MCF 10A (cell line): Measurements from ENCODE around the gene TEDDM1. TPM values are rescaled to one million over a fixed set of nuclear protein-coding genes. Genes with fewer than 3 reads are reported as not detected.

Source experiments
- BruUV-seq: library from RNA; stranded (reverse); fragments of 400-500 nt; replicated peaks from 2 replicates; lab custom pipeline; 2021; lab: Mats Ljungman, UMichigan
- CTCF ChIA-PET: fragments of 300-600 bp; sonication (Branson Sonifier 250); formaldehyde crosslinking; extraction: SDS; loops from one replicate; lab custom pipeline; 2021; ENCODE audit warnings: antibody characterized with exemption, inconsistent platforms; lab: Yijun Ruan, JAX
- POLR2A ChIA-PET: fragments of 300-600, 350-650 bp; sonication (Branson Sonifier 250); formaldehyde crosslinking; extraction: SDS; loops from one replicate; lab custom pipeline; 2020; ENCODE audit warnings: antibody characterized with exemption, inconsistent platforms; lab: Yijun Ruan, JAX
- DNase-seq: peaks from one replicate; pipeline ENCODE4 v3.0.0-alpha.2; 2018; ENCODE audit not compliant: unreplicated experiment
- H3K27ac Mint-ChIP-seq: one replicate; pipeline ENCODE4 v1.8.0; 2022; ENCODE audit warnings: mild to moderate bottlenecking, low read depth, mixed read lengths; ENCODE audit not compliant: unreplicated experiment
- H3K27me3 Mint-ChIP-seq: one replicate; pipeline ENCODE4 v1.8.0; 2022; ENCODE audit warnings: mixed read lengths; ENCODE audit not compliant: insufficient read depth, unreplicated experiment
- H3K36me3 Mint-ChIP-seq: one replicate; pipeline ENCODE4 v1.8.0; 2022; ENCODE audit warnings: mild to moderate bottlenecking, moderate library complexity, mixed read lengths; ENCODE audit not compliant: insufficient read depth, unreplicated experiment
- H3K4me1 Mint-ChIP-seq: one replicate; pipeline ENCODE4 v1.8.0; 2022; ENCODE audit warnings: mixed read lengths; ENCODE audit not compliant: insufficient read depth, unreplicated experiment
- H3K4me3 Mint-ChIP-seq: one replicate; pipeline ENCODE4 v1.8.0; 2022; ENCODE audit warnings: mild to moderate bottlenecking, moderate library complexity, mixed read lengths; ENCODE audit not compliant: unreplicated experiment
- H3K9me3 Mint-ChIP-seq: one replicate; pipeline ENCODE4 v1.8.0; 2022; ENCODE audit warnings: mixed read lengths; ENCODE audit not compliant: unreplicated experiment
- intact Hi-C: fragments of 100-400 bp; cut with micrococcal nuclease; formaldehyde crosslinking; loops from 2 replicates; pipeline ENCODE4 v1.14.1; 2022
- total RNA-seq: library from RNA; stranded (reverse); gene quantifications from 2 replicates; pipeline ENCODE4 v1.2.3, GENCODE V29; 2022
- TF ChIP-seq, protein P1 (sequence below): fragments of 200-600 bp; IDR thresholded peaks from one replicate; pipeline ENCODE4 v1.8.0; 2022; ENCODE audit warnings: antibody characterized with exemption, mild to moderate bottlenecking; ENCODE audit not compliant: unreplicated experiment

The TEDDM1 gene
- total RNA-seq, 1 experiment from 2014 or later, result not detected

DNA sequence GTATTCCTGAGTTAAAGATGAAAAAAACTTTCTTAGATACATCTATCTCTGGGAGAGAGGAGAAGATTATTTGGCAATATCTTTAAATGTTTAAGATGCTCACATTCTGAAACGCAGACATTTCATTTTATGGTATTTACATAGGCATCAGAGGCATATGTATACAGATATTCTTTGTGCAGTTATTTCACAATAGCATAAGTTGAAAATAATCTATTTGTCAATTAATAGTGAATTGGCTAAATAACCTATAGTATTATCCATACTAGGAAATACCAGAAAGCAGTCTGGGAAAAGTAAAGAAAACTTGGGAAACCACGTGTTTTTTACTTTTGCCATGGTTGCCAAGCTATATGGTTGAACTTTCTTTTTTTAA, 44.8 kb downstream of the TEDDM1 start:
- Mint-ChIP-seq H3K27ac (no peak overlapping the region), H3K9me3 (no peaks in the 10 kb centered on the region), H3K27me3 (no peaks in the 10 kb centered on the region), H3K4me1 (no peaks in the 10 kb centered on the region), H3K36me3 (peaks cover 6% of the 10 kb centered on the region), H3K4me3 (no peak overlapping the region)
- ChIA-PET POLR2A (interaction anchor here (0.7 kb wide), 1 partner anchor 148 kb away, joined by 4 read pairs; no protein-coding TSS in a partner anchor), CTCF (no interaction called here)
- BruUV-seq, result no TSS peak
- intact Hi-C loops, result no loop called here
- TF ChIP-seq, protein P1, sequence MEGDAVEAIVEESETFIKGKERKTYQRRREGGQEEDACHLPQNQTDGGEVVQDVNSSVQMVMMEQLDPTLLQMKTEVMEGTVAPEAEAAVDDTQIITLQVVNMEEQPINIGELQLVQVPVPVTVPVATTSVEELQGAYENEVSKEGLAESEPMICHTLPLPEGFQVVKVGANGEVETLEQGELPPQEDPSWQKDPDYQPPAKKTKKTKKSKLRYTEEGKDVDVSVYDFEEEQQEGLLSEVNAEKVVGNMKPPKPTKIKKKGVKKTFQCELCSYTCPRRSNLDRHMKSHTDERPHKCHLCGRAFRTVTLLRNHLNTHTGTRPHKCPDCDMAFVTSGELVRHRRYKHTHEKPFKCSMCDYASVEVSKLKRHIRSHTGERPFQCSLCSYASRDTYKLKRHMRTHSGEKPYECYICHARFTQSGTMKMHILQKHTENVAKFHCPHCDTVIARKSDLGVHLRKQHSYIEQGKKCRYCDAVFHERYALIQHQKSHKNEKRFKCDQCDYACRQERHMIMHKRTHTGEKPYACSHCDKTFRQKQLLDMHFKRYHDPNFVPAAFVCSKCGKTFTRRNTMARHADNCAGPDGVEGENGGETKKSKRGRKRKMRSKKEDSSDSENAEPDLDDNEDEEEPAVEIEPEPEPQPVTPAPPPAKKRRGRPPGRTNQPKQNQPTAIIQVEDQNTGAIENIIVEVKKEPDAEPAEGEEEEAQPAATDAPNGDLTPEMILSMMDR, result no peak
- no peak for DNase-seq

DNA sequence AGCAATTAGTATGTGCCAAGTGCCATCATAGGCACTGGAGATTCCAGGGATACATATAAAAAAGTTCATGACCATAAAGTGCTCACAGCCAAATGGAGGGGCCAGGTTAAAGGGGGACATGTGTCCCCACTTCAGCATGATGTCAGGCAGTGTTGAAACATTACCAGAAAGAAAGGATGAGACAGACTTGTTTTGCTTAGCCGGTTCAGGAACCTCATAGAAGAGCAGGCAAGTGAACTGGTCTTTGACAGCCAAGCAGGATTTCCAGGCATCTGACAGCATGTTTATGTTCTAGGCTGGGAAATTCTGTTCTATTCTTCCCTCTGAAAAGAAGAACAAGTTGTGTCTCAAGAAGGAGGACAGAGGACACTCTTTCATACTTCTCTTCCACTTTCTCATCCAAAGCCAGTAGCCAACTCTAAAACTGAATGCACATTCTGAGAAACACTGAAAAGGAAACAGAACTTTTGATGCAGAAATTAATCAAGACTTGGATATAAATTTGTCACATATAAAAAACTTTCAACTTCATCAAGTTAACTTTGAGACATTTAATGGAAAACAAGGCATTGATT, 48.6 kb downstream of the TEDDM1 start:
- TF ChIP-seq, protein P1, result no peak
- Mint-ChIP-seq H3K4me3 (no peak overlapping the region), H3K27me3 (no peaks in the 10 kb centered on the region), H3K4me1 (no peaks in the 10 kb centered on the region), H3K27ac (no peak overlapping the region), H3K9me3 (no peaks in the 10 kb centered on the region), H3K36me3 (no peaks in the 10 kb centered on the region)
- ChIA-PET CTCF (interaction anchor here (0.7 kb wide), 1 partner anchor 260 kb away, joined by 3 read pairs; no protein-coding TSS in a partner anchor), POLR2A (interaction anchor here (1.3 kb wide), 1 partner anchor 28 kb away, joined by 6 read pairs; no protein-coding TSS in a partner anchor)
- no peak for DNase-seq
- BruUV-seq, result no TSS peak
- intact Hi-C loops, result no loop called here

DNA sequence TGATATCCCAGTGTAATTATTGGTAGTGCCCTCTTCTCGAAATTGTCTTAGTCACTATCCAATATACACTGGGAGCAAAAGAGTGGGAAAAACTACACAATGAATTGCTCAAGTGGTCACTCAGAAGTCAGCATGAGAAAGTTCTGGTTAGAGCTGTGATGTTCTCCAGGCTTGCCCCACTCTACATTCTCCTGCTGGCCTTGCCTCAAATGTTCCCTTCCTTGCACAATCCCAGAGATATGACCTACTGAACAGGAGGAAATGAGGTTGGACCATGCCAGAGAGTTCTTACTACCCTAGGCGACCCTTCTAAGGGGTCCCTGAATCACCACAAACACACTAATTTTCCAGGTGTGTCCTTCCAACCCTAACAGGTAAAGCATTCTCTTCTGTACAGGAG, 49.6 kb downstream of the TEDDM1 start:
- Mint-ChIP-seq H3K27ac (no peak overlapping the region), H3K9me3 (no peaks in the 10 kb centered on the region), H3K36me3 (no peaks in the 10 kb centered on the region), H3K4me1 (no peaks in the 10 kb centered on the region), H3K4me3 (no peak overlapping the region), H3K27me3 (no peaks in the 10 kb centered on the region)
- TF ChIP-seq, protein P1, result no peak
- ChIA-PET CTCF (interaction anchor here (0.6 to 0.7 kb wide), 3 partner anchors 16 to 432 kb away, joined by 3 to 4 read pairs (median 3); no protein-coding TSS in a partner anchor), POLR2A (interaction anchor here (0.6 kb wide), 1 partner anchor 23 kb away, joined by 3 read pairs; no protein-coding TSS in a partner anchor)
- intact Hi-C loops, result no loop called here
- no peak for DNase-seq
- BruUV-seq, result no TSS peak

DNA sequence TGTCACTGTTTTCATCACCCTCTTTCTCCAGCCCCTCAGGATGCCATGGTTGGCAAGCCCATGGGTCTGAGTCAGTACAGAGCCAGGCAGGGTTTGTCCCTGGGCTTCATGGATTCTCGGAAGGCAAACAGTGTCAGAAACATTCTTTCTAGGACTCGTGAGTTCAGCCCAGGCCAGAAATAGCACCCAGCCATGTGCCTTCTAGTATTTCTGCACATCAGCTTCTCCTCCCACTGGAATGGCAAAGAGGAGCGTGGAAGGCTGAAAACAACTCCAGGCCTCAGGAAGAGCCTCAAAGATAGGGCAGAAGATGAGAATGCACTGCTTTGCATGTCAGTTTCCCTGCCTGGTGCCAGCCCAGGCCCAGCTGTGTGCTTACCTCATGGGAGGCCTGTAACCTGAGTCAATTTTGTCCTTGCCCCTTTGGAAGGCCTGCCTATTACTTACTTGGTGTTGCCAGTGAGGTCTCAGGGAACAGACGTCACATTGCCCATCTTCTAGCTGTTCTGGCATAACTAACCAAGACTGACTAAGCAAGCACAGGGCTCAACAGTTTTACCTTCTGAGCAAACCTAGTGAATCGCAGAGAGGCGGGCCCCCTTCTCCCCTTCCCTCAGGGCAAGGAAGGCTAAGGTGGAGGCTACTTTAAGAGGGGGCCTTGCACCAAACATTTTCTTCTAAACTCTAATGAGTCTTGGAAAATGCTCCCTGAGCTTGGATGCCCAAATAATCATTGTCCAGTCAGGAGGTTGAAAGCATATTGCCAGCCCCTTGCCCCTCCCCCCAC, 51.3 kb downstream of the TEDDM1 start:
- POLR2A ChIA-PET, result interaction anchor here (0.6 to 1.0 kb wide), 2 partner anchors 95 to 255 kb away, joined by 3 read pairs; no protein-coding TSS in a partner anchor
- H3K27ac Mint-ChIP-seq, result no peak overlapping the region
- TF ChIP-seq, protein P1, result no peak
- no peaks in the 10 kb centered on the region for H3K4me1 Mint-ChIP-seq
- no peaks in the 10 kb centered on the region for H3K36me3 Mint-ChIP-seq
- no TSS peak for BruUV-seq
- H3K9me3 Mint-ChIP-seq, result no peaks in the 10 kb centered on the region
- no peak overlapping the region for H3K4me3 Mint-ChIP-seq
- H3K27me3 Mint-ChIP-seq, result no peaks in the 10 kb centered on the region
- no peak for DNase-seq
- intact Hi-C loops, result no loop called here
- CTCF ChIA-PET, result interaction anchor here (0.7 to 1.1 kb wide), 2 partner anchors 19 to 221 kb away, joined by 3 read pairs; no protein-coding TSS in a partner anchor
